ENCODE measurements around the gene CDK17. TPM values are rescaled to one million over a fixed set of nuclear protein-coding genes. Genes with fewer than 3 reads are reported as not detected.

The CDK17 gene
- total and polyA plus RNA-seq, 4 experiments from 2014 or later: 30.5 to 67.4 (median 49.2) TPM

- peaks cover 18 to 26% (median 21%) of the 10 kb centered on the region in 4 donors for H3K4me1 Mint-ChIP-seq
- no peak for DNase-seq
- no peaks in the 10 kb centered on the region for H3K27me3 Mint-ChIP-seq
- Histone ChIP-seq H3K4me3 (ENCODE audit: low read length in 2 of 2) (no peak overlapping the region), H3K9me3 (ENCODE audit: control insufficient read depth in 1 of 2, low read length in 2 of 2) (no peaks in the 10 kb centered on the region), H3K4me1 (ENCODE audit: insufficient read depth, low read length) (peaks cover 22% of the 10 kb centered on the region), H3K27ac (ENCODE audit: low read depth, low read length) (no peak overlapping the region), H3K27me3 (ENCODE audit: insufficient read depth, low read length) (no peaks in the 10 kb centered on the region), H3K36me3 (ENCODE audit: insufficient read depth, low read length) (peaks cover 8% of the 10 kb centered on the region)
- H3K9me3 Mint-ChIP-seq: peaks cover 0 to 2% (median 0%) of the 10 kb centered on the region in 8 donors
- peaks cover 32 to 61% of the 10 kb centered on the region in 2 donors for H3K36me3 Mint-ChIP-seq
- ChIA-PET CTCF (ENCODE audit: partially characterized antibody) (interaction anchor here (1.0 to 1.6 kb wide), 2 partner anchors 137 to 228 kb away, joined by 3 to 4 read pairs; partner anchors contain the start of gene CFAP54), POLR2A (ENCODE audit: partially characterized antibody) (interaction anchor here (1.2 kb wide), 1 partner anchor 10 kb away, joined by 4 read pairs; no protein-coding TSS in a partner anchor)
- H3K4me3 Mint-ChIP-seq: no peak overlapping the region
- peak overlapping the region in 5 of 7 donors; percentile 60 to 87 (median 80) for H3K27ac Mint-ChIP-seq
- intact Hi-C loops (cut with micrococcal nuclease): no loop called here
Observed at GRCh38 chr12:96261557-96261956, 138.7 kb downstream of the CDK17 start.

GRCh38 chr12:96260644-96261043, 139.6 kb downstream of the CDK17 start:
- POLR2A ChIA-PET (ENCODE audit: partially characterized antibody): interaction anchor here (1.2 kb wide), 1 partner anchor 9 kb away, joined by 4 read pairs; no protein-coding TSS in a partner anchor
- H3K27me3 ChIP-seq (ENCODE audit: insufficient read depth, low read length): no peaks in the 10 kb centered on the region
- no peak for DNase-seq
- H3K36me3 Mint-ChIP-seq: peaks cover 32 to 56% of the 10 kb centered on the region in 2 donors
- intact Hi-C loops (cut with micrococcal nuclease): no loop called here
- H3K4me1 Mint-ChIP-seq: peaks cover 15 to 22% (median 20%) of the 10 kb centered on the region in 4 donors
- H3K36me3 ChIP-seq (ENCODE audit: insufficient read depth, low read length): peaks cover 8% of the 10 kb centered on the region
- H3K4me3 ChIP-seq (ENCODE audit: low read length in 2 of 2): no peak overlapping the region
- no peaks in the 10 kb centered on the region for H3K27me3 Mint-ChIP-seq
- H3K9me3 Mint-ChIP-seq: peaks cover 0 to 2% (median 0%) of the 10 kb centered on the region in 8 donors
- CTCF ChIA-PET (ENCODE audit: partially characterized antibody): interaction anchor here (1.6 kb wide), 1 partner anchor 138 kb away, joined by 4 read pairs; no protein-coding TSS in a partner anchor
- no peak overlapping the region for H3K4me3 Mint-ChIP-seq
- peaks cover 31% of the 10 kb centered on the region for H3K4me1 ChIP-seq (ENCODE audit: insufficient read depth, low read length)
- H3K27ac ChIP-seq (ENCODE audit: low read depth, low read length): no peak overlapping the region
- peak overlapping the region in 6 of 7 donors; percentile 39 to 87 (median 70) for H3K27ac Mint-ChIP-seq
- H3K9me3 ChIP-seq (ENCODE audit: control insufficient read depth in 1 of 2, low read length in 2 of 2): no peaks in the 10 kb centered on the region

- H3K4me3 Mint-ChIP-seq: no peak overlapping the region
- H3K9me3 Mint-ChIP-seq: peaks cover 0 to 3% (median 0%) of the 10 kb centered on the region in 8 donors
- peak overlapping the region in 3 of 7 donors; percentile 61 to 87 (median 79) for H3K27ac Mint-ChIP-seq
- H3K36me3 Mint-ChIP-seq: peaks cover 32 to 54% of the 10 kb centered on the region in 2 donors
- H3K9me3 ChIP-seq (ENCODE audit: control insufficient read depth in 1 of 2, low read length in 2 of 2): no peaks in the 10 kb centered on the region
- H3K36me3 ChIP-seq (ENCODE audit: insufficient read depth, low read length): peaks cover 8% of the 10 kb centered on the region
- no peak for DNase-seq
- intact Hi-C loops (cut with micrococcal nuclease): no loop called here
- peaks cover 15 to 21% (median 20%) of the 10 kb centered on the region in 4 donors for H3K4me1 Mint-ChIP-seq
- no peak overlapping the region for H3K27ac ChIP-seq (ENCODE audit: low read depth, low read length)
- POLR2A ChIA-PET (ENCODE audit: partially characterized antibody): no interaction called here
- no peaks in the 10 kb centered on the region for H3K27me3 ChIP-seq (ENCODE audit: insufficient read depth, low read length)
- no peak overlapping the region for H3K4me3 ChIP-seq (ENCODE audit: low read length in 2 of 2)
- no peaks in the 10 kb centered on the region for H3K27me3 Mint-ChIP-seq
- CTCF ChIA-PET (ENCODE audit: partially characterized antibody): interaction anchor here (0.5 kb wide), 1 partner anchor 13 kb away, joined by 4 read pairs; no protein-coding TSS in a partner anchor
- H3K4me1 ChIP-seq (ENCODE audit: insufficient read depth, low read length): peaks cover 35% of the 10 kb centered on the region
Observed at GRCh38 chr12:96260231-96260630, 140.0 kb downstream of the CDK17 start.

- peaks cover 8% of the 10 kb centered on the region for H3K36me3 ChIP-seq (ENCODE audit: insufficient read depth, low read length)
- H3K27ac ChIP-seq (ENCODE audit: low read depth, low read length): no peak overlapping the region
- peaks cover 0 to 8% (median 0%) of the 10 kb centered on the region in 8 donors for H3K9me3 Mint-ChIP-seq
- DNase-seq: peak in 3 of 5 donors; percentile 30 to 69 (median 45)
- peak overlapping the region in 2 of 7 donors; percentile 48 to 61 for H3K27ac Mint-ChIP-seq
- no peaks in the 10 kb centered on the region for H3K27me3 Mint-ChIP-seq
- H3K4me3 Mint-ChIP-seq: peak overlapping the region in 1 of 8 donors; percentile 25
- H3K4me1 Mint-ChIP-seq: peaks cover 6 to 27% (median 14%) of the 10 kb centered on the region in 4 donors
- intact Hi-C loops (cut with micrococcal nuclease): no loop called here
- peaks cover 21 to 45% of the 10 kb centered on the region in 2 donors for H3K36me3 Mint-ChIP-seq
- ChIA-PET POLR2A (ENCODE audit: partially characterized antibody) (interaction anchor here (0.7 kb wide), 1 partner anchor 23 kb away, joined by 3 read pairs; no protein-coding TSS in a partner anchor), CTCF (ENCODE audit: partially characterized antibody) (interaction anchor here (1.0 to 1.3 kb wide), 3 partner anchors 21 to 141 kb away, joined by 3 to 4 read pairs (median 3); no protein-coding TSS in a partner anchor)
- peaks cover 49% of the 10 kb centered on the region for H3K4me1 ChIP-seq (ENCODE audit: insufficient read depth, low read length)
- H3K27me3 ChIP-seq (ENCODE audit: insufficient read depth, low read length): no peaks in the 10 kb centered on the region
- H3K4me3 ChIP-seq (ENCODE audit: low read length in 2 of 2): no peak overlapping the region
- no peaks in the 10 kb centered on the region for H3K9me3 ChIP-seq (ENCODE audit: control insufficient read depth in 1 of 2, low read length in 2 of 2)
Observed at GRCh38 chr12:96258104-96258961, 141.9 kb downstream of the CDK17 start.

GRCh38 chr12:96257550-96258103, 142.6 kb downstream of the CDK17 start:
- peaks cover 0 to 8% (median 0%) of the 10 kb centered on the region in 8 donors for H3K9me3 Mint-ChIP-seq
- peaks cover 18 to 42% of the 10 kb centered on the region in 2 donors for H3K36me3 Mint-ChIP-seq
- H3K27me3 ChIP-seq (ENCODE audit: insufficient read depth, low read length): no peaks in the 10 kb centered on the region
- POLR2A ChIA-PET (ENCODE audit: partially characterized antibody): interaction anchor here (0.7 kb wide), 1 partner anchor 22 kb away, joined by 3 read pairs; no protein-coding TSS in a partner anchor
- peaks cover 8% of the 10 kb centered on the region for H3K36me3 ChIP-seq (ENCODE audit: insufficient read depth, low read length)
- peaks cover 3 to 26% (median 15%) of the 10 kb centered on the region in 4 donors for H3K4me1 Mint-ChIP-seq
- H3K9me3 ChIP-seq (ENCODE audit: control insufficient read depth in 1 of 2, low read length in 2 of 2): no peaks in the 10 kb centered on the region
- peak overlapping the region in 2 of 8 donors; percentile 17 to 25 for H3K4me3 Mint-ChIP-seq
- no peak for DNase-seq
- no peak overlapping the region for H3K4me3 ChIP-seq (ENCODE audit: low read length in 2 of 2)
- H3K27me3 Mint-ChIP-seq: no peaks in the 10 kb centered on the region
- no peak overlapping the region for H3K27ac Mint-ChIP-seq
- intact Hi-C loops (cut with micrococcal nuclease): no loop called here
- CTCF ChIA-PET (ENCODE audit: partially characterized antibody): interaction anchor here (1.1 to 1.3 kb wide), 3 partner anchors 20 to 142 kb away, joined by 3 to 4 read pairs (median 3); no protein-coding TSS in a partner anchor
- peaks cover 51% of the 10 kb centered on the region for H3K4me1 ChIP-seq (ENCODE audit: insufficient read depth, low read length)
- H3K27ac ChIP-seq (ENCODE audit: low read depth, low read length): no peak overlapping the region

- H3K27me3 ChIP-seq (ENCODE audit: insufficient read depth, low read length): no peaks in the 10 kb centered on the region
- H3K9me3 ChIP-seq (ENCODE audit: control insufficient read depth in 1 of 2, low read length in 2 of 2): no peaks in the 10 kb centered on the region
- peaks cover 9% of the 10 kb centered on the region for H3K36me3 ChIP-seq (ENCODE audit: insufficient read depth, low read length)
- Mint-ChIP-seq H3K27me3 (no peaks in the 10 kb centered on the region), H3K27ac (no peak overlapping the region), H3K4me1 (peaks cover 10 to 29% (median 22%) of the 10 kb centered on the region in 4 donors), H3K36me3 (peaks cover 26 to 43% of the 10 kb centered on the region in 2 donors), H3K4me3 (no peak overlapping the region), H3K9me3 (peaks cover 0 to 8% (median 0%) of the 10 kb centered on the region in 8 donors)
- POLR2A ChIA-PET (ENCODE audit: partially characterized antibody): interaction anchor here (1.2 kb wide), 1 partner anchor 142 kb away, joined by 3 read pairs; no protein-coding TSS in a partner anchor
- CTCF ChIA-PET (ENCODE audit: partially characterized antibody): interaction anchor here (1.1 to 1.3 kb wide), 3 partner anchors 20 to 142 kb away, joined by 3 to 4 read pairs (median 3); no protein-coding TSS in a partner anchor
- no peak overlapping the region for H3K27ac ChIP-seq (ENCODE audit: low read depth, low read length)
- no peak overlapping the region for H3K4me3 ChIP-seq (ENCODE audit: low read length in 2 of 2)
- peaks cover 51% of the 10 kb centered on the region for H3K4me1 ChIP-seq (ENCODE audit: insufficient read depth, low read length)
- no peak for DNase-seq
- intact Hi-C loops (cut with micrococcal nuclease): no loop called here
Observed at GRCh38 chr12:96256672-96257361, 143.4 kb downstream of the CDK17 start.

Measured in CD4-positive, alpha-beta memory T cell (primary cell).